Glomerular visceral epithelial cell (primary cell): Measurements from ENCODE around the gene MTMR2.
A peak's percentile ranks its signal among the peaks of the same experiment; 100 is the strongest.

Source experiments
- DNase-seq: peaks from one replicate; pipeline ENCODE4 v3.0.0-alpha.2; 2016; ENCODE audit errors: extremely low spot score

MTMR2 gene

GRCh38 chr11:95923728-95924413 is at the start of gene MTMR2:
Gene MTMR2, minus strand, starts transcription at chr11:95924107. Its CDS starts 153 bp downstream, at chr11:95923954.
- peak; percentile 80 for DNase-seq

GRCh38 chr11:95972060-95972459 is 48.2 kb upstream of the MTMR2 start:
- DNase-seq: no peak

GRCh38 chr11:95968585-95968984 is 44.7 kb upstream of the MTMR2 start:
- DNase-seq: no peak

- DNase-seq: no peak
Observed at GRCh38 chr11:95964281-95964680, 40.4 kb upstream of the MTMR2 start.

- DNase-seq: no peak
Observed at GRCh38 chr11:95961758-95962157, 37.9 kb upstream of the MTMR2 start.

GRCh38 chr11:95950905-95951304 is 27.0 kb upstream of the MTMR2 start:
- no peak for DNase-seq

GRCh38 chr11:95948637-95949036 is 24.7 kb upstream of the MTMR2 start:
- no peak for DNase-seq

GRCh38 chr11:95944623-95945022 is 20.7 kb upstream of the MTMR2 start:
- DNase-seq: no peak

- no peak for DNase-seq
Observed at GRCh38 chr11:95943546-95943945, 19.6 kb upstream of the MTMR2 start.

GRCh38 chr11:95939091-95939490 is 15.2 kb upstream of the MTMR2 start:
- no peak for DNase-seq

GRCh38 chr11:95937358-95937757 is 13.5 kb upstream of the MTMR2 start:
- no peak for DNase-seq

GRCh38 chr11:95933594-95933993 is 9.7 kb upstream of the MTMR2 start:
- no peak for DNase-seq

- DNase-seq: no peak
Observed at GRCh38 chr11:95931916-95932315, 8.0 kb upstream of the MTMR2 start.

- DNase-seq: no peak
Observed at GRCh38 chr11:95930948-95931347, 7.0 kb upstream of the MTMR2 start.

GRCh38 chr11:95926726-95927125 is 2.8 kb upstream of the MTMR2 start:
- no peak for DNase-seq

GRCh38 chr11:95925011-95925410 is 1.1 kb upstream of the MTMR2 start:
- peak; percentile 51 for DNase-seq

- DNase-seq: peak; percentile 23
Observed at GRCh38 chr11:95924414-95924760, 480 bp upstream of the MTMR2 start.

- DNase-seq: peak; percentile 7
Observed at GRCh38 chr11:95923439-95923727, 524 bp downstream of the MTMR2 start.

GRCh38 chr11:95922536-95923438 is 1.1 kb downstream of the MTMR2 start:
- DNase-seq: no peak

GRCh38 chr11:95922099-95922498 is 1.8 kb downstream of the MTMR2 start:
- peak; percentile 23 for DNase-seq

GRCh38 chr11:95920460-95921105 is 3.3 kb downstream of the MTMR2 start:
- DNase-seq: no peak

- DNase-seq: no peak
Observed at GRCh38 chr11:95919514-95919913, 4.4 kb downstream of the MTMR2 start.

GRCh38 chr11:95918720-95919119 is 5.2 kb downstream of the MTMR2 start:
- DNase-seq: no peak
